Testis (tissue), 2 donors: ENCODE data around the gene PALM.
A peak's percentile ranks its signal among the peaks of the same experiment; 100 is the strongest.

Experiments
- POLR2A ChIP-seq: fragments of 450-650 bp; IDR thresholded peaks from one replicate; pipeline ENCODE4 v1.6.1; 2017; ENCODE audit warnings: antibody characterized with exemption, mild to moderate bottlenecking, moderate library complexity
- TF ChIP-seq, protein P1 (sequence below), 3 experiments: fragments of 450-650 bp in 2 of 3; fragments of 200-600 bp in 1 of 3; sonication (generic) in 1 of 3; IDR thresholded peaks; one replicate each; pipeline ENCODE4 v1.5.1; 2016 to 2019; ENCODE audit warnings: antibody characterized with exemption in 3 of 3, mild to moderate bottlenecking in 2 of 3, moderate library complexity in 1 of 3

DNA sequence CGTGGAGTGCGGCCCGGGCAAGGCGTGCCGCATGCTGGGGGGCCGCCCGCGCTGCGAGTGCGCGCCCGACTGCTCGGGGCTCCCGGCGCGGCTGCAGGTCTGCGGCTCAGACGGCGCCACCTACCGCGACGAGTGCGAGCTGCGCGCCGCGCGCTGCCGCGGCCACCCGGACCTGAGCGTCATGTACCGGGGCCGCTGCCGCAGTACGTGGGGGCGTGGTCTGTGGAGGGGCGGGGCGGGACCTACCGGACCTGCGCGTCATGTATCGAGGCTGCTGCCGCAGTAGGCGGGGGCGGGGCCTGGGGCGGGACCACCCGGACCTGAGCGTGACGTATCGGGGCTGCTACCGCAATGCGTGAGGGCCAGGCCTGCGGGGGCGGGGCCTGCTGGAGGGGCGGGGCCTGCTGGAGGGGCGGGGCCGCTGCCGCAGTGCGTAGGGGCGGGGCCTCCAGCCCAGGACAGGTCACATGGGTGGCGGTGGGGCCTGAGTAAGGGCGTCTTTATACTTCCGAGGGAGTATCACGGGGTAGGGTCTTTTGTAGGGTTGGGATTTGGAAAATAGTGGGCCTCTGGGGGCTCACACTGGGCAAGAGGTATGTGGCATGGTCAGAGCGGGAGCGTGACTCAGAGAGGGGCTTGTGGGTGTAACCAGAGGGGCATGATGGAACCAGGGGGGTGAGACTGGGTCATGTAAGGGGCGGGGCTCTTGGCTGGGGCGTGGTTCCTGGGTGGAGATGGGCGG is 28.3 kb upstream of the PALM start:
- TF ChIP-seq, protein P1, sequence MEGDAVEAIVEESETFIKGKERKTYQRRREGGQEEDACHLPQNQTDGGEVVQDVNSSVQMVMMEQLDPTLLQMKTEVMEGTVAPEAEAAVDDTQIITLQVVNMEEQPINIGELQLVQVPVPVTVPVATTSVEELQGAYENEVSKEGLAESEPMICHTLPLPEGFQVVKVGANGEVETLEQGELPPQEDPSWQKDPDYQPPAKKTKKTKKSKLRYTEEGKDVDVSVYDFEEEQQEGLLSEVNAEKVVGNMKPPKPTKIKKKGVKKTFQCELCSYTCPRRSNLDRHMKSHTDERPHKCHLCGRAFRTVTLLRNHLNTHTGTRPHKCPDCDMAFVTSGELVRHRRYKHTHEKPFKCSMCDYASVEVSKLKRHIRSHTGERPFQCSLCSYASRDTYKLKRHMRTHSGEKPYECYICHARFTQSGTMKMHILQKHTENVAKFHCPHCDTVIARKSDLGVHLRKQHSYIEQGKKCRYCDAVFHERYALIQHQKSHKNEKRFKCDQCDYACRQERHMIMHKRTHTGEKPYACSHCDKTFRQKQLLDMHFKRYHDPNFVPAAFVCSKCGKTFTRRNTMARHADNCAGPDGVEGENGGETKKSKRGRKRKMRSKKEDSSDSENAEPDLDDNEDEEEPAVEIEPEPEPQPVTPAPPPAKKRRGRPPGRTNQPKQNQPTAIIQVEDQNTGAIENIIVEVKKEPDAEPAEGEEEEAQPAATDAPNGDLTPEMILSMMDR (IDR thresholded peaks at IDR 0.05), result peak; percentile 40 to 54 (median 44)
- peak; percentile 68 for TF ChIP-seq POLR2A
